Measurements from ENCODE around the gene KCNJ15. TPM values are rescaled to one million over a fixed set of nuclear protein-coding genes. Genes with fewer than 3 reads are reported as not detected.

Gene KCNJ15
- total and polyA plus RNA-seq, 10 of the 15 experiments (the other 5 are each of a cell fraction or from before 2014, with no cell fraction given): 0.05 to 2.7 (median 0.33) TPM; not detected in 6

DNA sequence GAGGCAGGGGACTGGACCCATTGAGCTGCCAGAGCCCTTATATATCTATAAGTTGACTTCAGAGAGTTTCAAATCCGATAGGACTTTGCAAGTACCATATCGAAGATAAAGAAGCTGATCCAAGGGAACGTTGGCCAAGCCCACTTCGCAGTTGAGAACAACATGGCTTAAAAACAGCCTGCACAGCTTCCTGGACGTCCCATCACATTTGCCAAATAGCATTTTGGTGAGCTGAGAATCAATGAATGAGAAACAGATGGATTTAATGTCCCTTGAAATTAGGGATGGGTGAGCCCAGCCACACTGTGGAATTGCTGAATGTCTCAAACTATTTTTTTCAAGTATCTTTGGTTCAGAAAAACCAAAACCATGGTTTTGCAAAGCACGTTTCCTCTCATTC, 64.8 kb downstream of the KCNJ15 start:
- POLR2A ChIA-PET: no interaction called here
- no peaks in the 10 kb centered on the region for H3K4me1 ChIP-seq (ENCODE audit: control insufficient read depth, insufficient read depth, low read length)

DNA sequence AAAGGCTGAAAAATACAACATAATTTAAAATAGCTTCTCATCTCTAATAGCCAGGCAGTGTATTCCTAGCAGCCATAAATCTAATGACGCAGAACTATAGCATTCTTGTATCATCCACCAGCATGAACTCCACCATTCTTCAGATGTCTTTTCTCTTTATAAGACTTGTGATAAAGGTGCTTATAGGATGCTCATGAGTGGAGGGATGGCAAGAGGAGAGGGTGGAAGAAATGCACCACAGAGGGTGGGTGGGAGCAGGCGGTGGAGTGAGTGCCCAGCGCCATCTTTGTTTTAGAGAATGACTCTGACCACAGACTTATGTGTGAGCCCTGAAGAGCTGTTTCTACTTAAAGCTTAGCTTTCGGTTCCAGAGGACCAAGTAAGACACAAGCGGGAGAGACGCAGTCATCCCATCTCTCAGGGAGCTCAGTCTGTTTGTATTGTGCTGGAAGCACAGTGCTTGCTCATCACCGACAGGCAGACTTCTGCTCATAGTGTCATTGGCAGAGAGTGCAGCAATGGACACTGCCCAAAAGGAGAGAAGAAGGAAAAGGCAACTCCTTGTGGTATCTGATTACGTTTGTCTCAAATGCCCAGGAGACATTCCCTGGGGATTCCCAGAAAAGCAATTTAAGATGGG, 65.6 kb downstream of the KCNJ15 start:
- POLR2A ChIA-PET: interaction anchor here (0.6 kb wide), 1 partner anchor 1118 kb away, joined by 3 read pairs; no protein-coding TSS in a partner anchor
- no peaks in the 10 kb centered on the region for H3K4me1 ChIP-seq (ENCODE audit: control insufficient read depth, insufficient read depth, low read length)
- H4K20me1 ChIP-seq (ENCODE audit: control insufficient read depth, insufficient read depth): no peaks in the 10 kb centered on the region
- ATAC-seq (no peak), FAIRE-seq (no peak), DNase-seq (ENCODE audit: low read depth, low spot score) (no peak)
- in situ Hi-C loops (cut with MboI): no loop called here
- no peak overlapping the region for H3K4me3 ChIP-seq
- H3K4me2 ChIP-seq (ENCODE audit: control insufficient read depth, insufficient read depth): no peak overlapping the region
- no peak overlapping the region for H3K27ac ChIP-seq (ENCODE audit: control insufficient read depth, insufficient read depth)
- H2AFZ ChIP-seq (ENCODE audit: control insufficient read depth, low read depth, low read length): no peak overlapping the region
- no peaks in the 10 kb centered on the region; the same call in 2 of the 3 replicates for H3K9me3 ChIP-seq (replicated peaks; ENCODE audit: control insufficient read depth, insufficient read depth, low read length)
- intact Hi-C loops (cut with micrococcal nuclease; ENCODE audit: unreplicated experiment): no loop called here
- SMC1A ChIA-PET (ENCODE audit: uncharacterized antibody, unreplicated experiment): interaction anchor here (1.1 to 1.5 kb wide), 2 partner anchors 87 to 102 kb away, joined by 3 to 4 read pairs; no protein-coding TSS in a partner anchor
- no peak overlapping the region for H3K9ac ChIP-seq (ENCODE audit: control insufficient read depth, insufficient read depth, low read length)
- no peaks in the 10 kb centered on the region for H3K36me3 ChIP-seq (ENCODE audit: control insufficient read depth in 2 of 2, insufficient read depth in 2 of 2, low read length in 1 of 2)
- CTCF ChIA-PET: interaction anchor here (1.4 kb wide), 1 partner anchor 30 kb away, joined by 11 read pairs; no protein-coding TSS in a partner anchor
- H3K79me2 ChIP-seq (ENCODE audit: control insufficient read depth, insufficient read depth, low read length): no peaks in the 10 kb centered on the region
- 44% methylated on average over 8 of the region's 8 CpGs for WGBS (ENCODE audit: insufficient coverage, insufficient replicate concordance, low lambda C conversion rate, missing lambda C conversion rate)
- H3K27me3 ChIP-seq (replicated peaks in 1 of 2; ENCODE audit: control insufficient read depth in 2 of 2, insufficient read depth in 2 of 2, low read length in 1 of 2): no peaks in the 10 kb centered on the region
- BruUV-seq (replicated peaks): no TSS peak
- RAD21 ChIA-PET (ENCODE audit: unreplicated experiment): no interaction called here
- TF ChIP-seq CREM (IDR thresholded peaks at IDR 0.05; ENCODE audit: low read depth): no peak
- TF ChIP-seq NFYB (IDR thresholded peaks at IDR 0.05; ENCODE audit: insufficient read depth, low read depth, low read length): no peak
- no peak for TF ChIP-seq MEF2A (IDR thresholded peaks at IDR 0.05; ENCODE audit: insufficient read depth, low read depth, low read length)
- no peak for TF ChIP-seq ATF7 (IDR thresholded peaks at IDR 0.05; ENCODE audit: low read depth)
- no peak for TF ChIP-seq CBX3 (IDR thresholded peaks at IDR 0.05; ENCODE audit: borderline replicate concordance, low read depth)
- no peak for TF ChIP-seq ZBED1 (IDR thresholded peaks at IDR 0.05; ENCODE audit: borderline replicate concordance)
- TF ChIP-seq, protein P1, sequence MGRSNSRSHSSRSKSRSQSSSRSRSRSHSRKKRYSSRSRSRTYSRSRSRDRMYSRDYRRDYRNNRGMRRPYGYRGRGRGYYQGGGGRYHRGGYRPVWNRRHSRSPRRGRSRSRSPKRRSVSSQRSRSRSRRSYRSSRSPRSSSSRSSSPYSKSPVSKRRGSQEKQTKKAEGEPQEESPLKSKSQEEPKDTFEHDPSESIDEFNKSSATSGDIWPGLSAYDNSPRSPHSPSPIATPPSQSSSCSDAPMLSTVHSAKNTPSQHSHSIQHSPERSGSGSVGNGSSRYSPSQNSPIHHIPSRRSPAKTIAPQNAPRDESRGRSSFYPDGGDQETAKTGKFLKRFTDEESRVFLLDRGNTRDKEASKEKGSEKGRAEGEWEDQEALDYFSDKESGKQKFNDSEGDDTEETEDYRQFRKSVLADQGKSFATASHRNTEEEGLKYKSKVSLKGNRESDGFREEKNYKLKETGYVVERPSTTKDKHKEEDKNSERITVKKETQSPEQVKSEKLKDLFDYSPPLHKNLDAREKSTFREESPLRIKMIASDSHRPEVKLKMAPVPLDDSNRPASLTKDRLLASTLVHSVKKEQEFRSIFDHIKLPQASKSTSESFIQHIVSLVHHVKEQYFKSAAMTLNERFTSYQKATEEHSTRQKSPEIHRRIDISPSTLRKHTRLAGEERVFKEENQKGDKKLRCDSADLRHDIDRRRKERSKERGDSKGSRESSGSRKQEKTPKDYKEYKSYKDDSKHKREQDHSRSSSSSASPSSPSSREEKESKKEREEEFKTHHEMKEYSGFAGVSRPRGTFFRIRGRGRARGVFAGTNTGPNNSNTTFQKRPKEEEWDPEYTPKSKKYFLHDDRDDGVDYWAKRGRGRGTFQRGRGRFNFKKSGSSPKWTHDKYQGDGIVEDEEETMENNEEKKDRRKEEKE (IDR thresholded peaks at IDR 0.05): no peak
- TF ChIP-seq RUNX3 (IDR thresholded peaks at IDR 0.05; ENCODE audit: low read length): no peak
- TF ChIP-seq, protein P2, sequence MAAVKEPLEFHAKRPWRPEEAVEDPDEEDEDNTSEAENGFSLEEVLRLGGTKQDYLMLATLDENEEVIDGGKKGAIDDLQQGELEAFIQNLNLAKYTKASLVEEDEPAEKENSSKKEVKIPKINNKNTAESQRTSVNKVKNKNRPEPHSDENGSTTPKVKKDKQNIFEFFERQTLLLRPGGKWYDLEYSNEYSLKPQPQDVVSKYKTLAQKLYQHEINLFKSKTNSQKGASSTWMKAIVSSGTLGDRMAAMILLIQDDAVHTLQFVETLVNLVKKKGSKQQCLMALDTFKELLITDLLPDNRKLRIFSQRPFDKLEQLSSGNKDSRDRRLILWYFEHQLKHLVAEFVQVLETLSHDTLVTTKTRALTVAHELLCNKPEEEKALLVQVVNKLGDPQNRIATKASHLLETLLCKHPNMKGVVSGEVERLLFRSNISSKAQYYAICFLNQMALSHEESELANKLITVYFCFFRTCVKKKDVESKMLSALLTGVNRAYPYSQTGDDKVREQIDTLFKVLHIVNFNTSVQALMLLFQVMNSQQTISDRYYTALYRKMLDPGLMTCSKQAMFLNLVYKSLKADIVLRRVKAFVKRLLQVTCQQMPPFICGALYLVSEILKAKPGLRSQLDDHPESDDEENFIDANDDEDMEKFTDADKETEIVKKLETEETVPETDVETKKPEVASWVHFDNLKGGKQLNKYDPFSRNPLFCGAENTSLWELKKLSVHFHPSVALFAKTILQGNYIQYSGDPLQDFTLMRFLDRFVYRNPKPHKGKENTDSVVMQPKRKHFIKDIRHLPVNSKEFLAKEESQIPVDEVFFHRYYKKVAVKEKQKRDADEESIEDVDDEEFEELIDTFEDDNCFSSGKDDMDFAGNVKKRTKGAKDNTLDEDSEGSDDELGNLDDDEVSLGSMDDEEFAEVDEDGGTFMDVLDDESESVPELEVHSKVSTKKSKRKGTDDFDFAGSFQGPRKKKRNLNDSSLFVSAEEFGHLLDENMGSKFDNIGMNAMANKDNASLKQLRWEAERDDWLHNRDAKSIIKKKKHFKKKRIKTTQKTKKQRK (IDR thresholded peaks at IDR 0.05; ENCODE audit: low read depth, low read length): no peak
- no peak for TF ChIP-seq POLR2AphosphoS2 (IDR thresholded peaks at IDR 0.05; ENCODE audit: low read depth, low read length)

More for the DNA sequence above, 64.8 kb downstream of the KCNJ15 start:
- ChIA-PET CTCF (interaction anchor here (1.4 kb wide), 1 partner anchor 31 kb away, joined by 11 read pairs; no protein-coding TSS in a partner anchor), RAD21 (ENCODE audit: unreplicated experiment) (no interaction called here), SMC1A (ENCODE audit: uncharacterized antibody, unreplicated experiment) (interaction anchor here (1.1 kb wide), 1 partner anchor 86 kb away, joined by 3 read pairs; no protein-coding TSS in a partner anchor)
- no peaks in the 10 kb centered on the region for H3K79me2 ChIP-seq (ENCODE audit: control insufficient read depth, insufficient read depth, low read length)
- H3K4me2 ChIP-seq (ENCODE audit: control insufficient read depth, insufficient read depth): no peak overlapping the region
- no TSS peak for BruUV-seq (replicated peaks)
- in situ Hi-C loops (cut with MboI): no loop called here
- no peak for ATAC-seq
- no peak overlapping the region for H3K27ac ChIP-seq (ENCODE audit: control insufficient read depth, insufficient read depth)
- H3K27me3 ChIP-seq (replicated peaks in 1 of 2; ENCODE audit: control insufficient read depth in 2 of 2, insufficient read depth in 2 of 2, low read length in 1 of 2): no peaks in the 10 kb centered on the region
- intact Hi-C loops (cut with micrococcal nuclease; ENCODE audit: unreplicated experiment): no loop called here
- no peak overlapping the region for H3K9ac ChIP-seq (ENCODE audit: control insufficient read depth, insufficient read depth, low read length)
- H4K20me1 ChIP-seq (ENCODE audit: control insufficient read depth, insufficient read depth): no peaks in the 10 kb centered on the region
- H3K36me3 ChIP-seq (ENCODE audit: control insufficient read depth in 2 of 2, insufficient read depth in 2 of 2, low read length in 1 of 2): no peaks in the 10 kb centered on the region
- FAIRE-seq: no peak
- DNase-seq (ENCODE audit: low read depth, low spot score): no peak
- no peak for TF ChIP-seq MYB (IDR thresholded peaks at IDR 0.05; ENCODE audit: borderline replicate concordance, low read depth, low read length)
- TF ChIP-seq STAT3 (IDR thresholded peaks at IDR 0.05; ENCODE audit: low read depth, low read length): no peak
- H3K9me3 ChIP-seq (replicated peaks; ENCODE audit: control insufficient read depth, insufficient read depth, low read length): no peaks in the 10 kb centered on the region; the same call in 2 of the 3 replicates
- 30% methylated on average over 6 of the region's 6 CpGs for WGBS (ENCODE audit: insufficient coverage, insufficient replicate concordance, low lambda C conversion rate, missing lambda C conversion rate)
- H2AFZ ChIP-seq (ENCODE audit: control insufficient read depth, low read depth, low read length): no peak overlapping the region
- H3K4me3 ChIP-seq: no peak overlapping the region

Measured in GM12878 (cell line).